ENCODE results near the gene RUNX2.
A peak's percentile ranks its signal among the peaks of the same experiment; 100 is the strongest.

RUNX2 gene

DNA sequence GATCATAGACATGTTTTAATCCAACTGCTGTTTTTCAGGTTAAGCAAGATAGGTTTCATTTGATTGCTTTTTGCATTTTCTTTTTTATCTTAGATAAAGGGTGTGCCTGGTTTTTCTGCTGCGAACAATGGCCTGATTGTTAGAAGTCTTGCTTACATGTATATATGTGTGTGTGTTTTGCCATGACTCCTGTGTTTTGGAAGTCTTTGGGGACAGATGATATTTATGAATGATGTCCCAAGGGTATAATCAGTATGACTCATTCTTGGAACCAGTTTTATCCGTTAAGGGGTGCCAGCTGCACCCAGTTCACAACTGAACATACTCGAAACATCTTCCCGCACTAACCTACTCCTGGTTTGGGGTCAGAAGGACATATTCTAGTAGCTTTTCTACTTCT, 279.7 kb downstream of the RUNX2 start:
- Histone ChIP-seq H3K4me3 (ENCODE audit: low read length) (no peak overlapping the region), H3K9me3 (ENCODE audit: control insufficient read depth, low read length) (no peaks in the 10 kb centered on the region), H3K4me1 (ENCODE audit: control insufficient read depth, insufficient read depth, low read length) (peaks cover 43% of the 10 kb centered on the region), H3K27me3 (ENCODE audit: control insufficient read depth, insufficient read depth, low read length) (no peaks in the 10 kb centered on the region), H3K36me3 (ENCODE audit: control insufficient read depth, insufficient read depth, low read length) (no peaks in the 10 kb centered on the region), H3K9ac (ENCODE audit: low read length) (no peak overlapping the region)

DNA sequence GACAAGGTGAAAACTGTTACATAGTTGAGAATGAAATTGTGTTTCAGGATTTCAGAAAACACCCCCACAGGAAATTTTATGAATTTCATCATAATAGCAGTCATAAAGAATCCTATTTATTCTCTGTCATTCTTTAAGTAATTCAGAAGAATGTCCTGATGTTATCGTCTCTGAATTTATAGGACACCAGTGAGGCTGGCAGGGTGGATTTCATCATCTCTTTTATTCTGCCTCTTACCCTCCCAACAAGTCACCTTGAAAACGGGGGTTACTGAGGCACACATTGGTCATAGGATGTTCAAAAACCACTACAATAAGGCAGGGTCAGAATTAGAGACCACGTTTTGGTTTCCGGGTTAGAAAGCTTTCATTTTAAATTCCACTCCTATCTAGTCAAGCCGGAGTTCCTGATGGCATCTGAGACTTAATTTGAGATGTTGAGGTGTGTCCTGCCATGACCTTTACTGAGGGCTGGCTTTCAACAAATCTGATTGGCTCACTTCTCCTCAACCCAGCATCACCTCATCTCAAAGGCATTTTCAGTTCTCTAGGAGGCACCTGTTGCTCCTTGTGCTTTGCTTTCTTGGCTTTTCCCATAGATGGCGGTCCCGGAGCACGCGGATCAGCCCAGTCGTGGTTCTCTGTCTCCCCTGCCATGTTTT, 280.3 kb downstream of the RUNX2 start:
- Histone ChIP-seq H3K9me3 (ENCODE audit: control insufficient read depth, low read length) (no peaks in the 10 kb centered on the region), H3K4me3 (ENCODE audit: low read length) (no peak overlapping the region), H3K36me3 (ENCODE audit: control insufficient read depth, insufficient read depth, low read length) (no peaks in the 10 kb centered on the region), H3K27me3 (ENCODE audit: control insufficient read depth, insufficient read depth, low read length) (no peaks in the 10 kb centered on the region), H3K9ac (ENCODE audit: low read length) (no peak overlapping the region), H3K4me1 (ENCODE audit: control insufficient read depth, insufficient read depth, low read length) (peaks cover 43% of the 10 kb centered on the region)

DNA sequence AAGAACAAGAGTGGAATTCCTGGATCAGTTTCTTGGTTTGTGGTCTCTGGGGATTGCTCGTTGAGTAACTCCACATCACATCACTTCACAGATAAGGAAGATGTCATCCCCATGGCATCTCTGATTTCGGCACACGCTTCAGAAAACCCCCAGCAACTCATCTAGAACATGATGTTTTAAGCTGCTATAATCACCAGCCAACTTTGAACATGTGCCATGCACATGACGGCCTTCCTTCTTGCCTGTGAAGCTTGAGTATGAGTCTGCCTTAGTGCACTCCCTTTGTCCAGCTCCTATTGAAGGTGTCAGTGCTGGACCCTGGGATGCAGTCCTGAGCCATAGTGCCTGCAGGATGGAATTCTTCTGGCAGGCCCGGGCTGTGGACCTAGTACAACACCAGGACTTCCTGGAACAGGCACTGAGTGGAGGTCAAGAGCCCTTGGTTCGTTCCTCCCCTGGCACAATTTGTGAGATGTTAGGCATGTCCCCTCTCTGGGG, 281.1 kb downstream of the RUNX2 start:
- H3K9me3 ChIP-seq (ENCODE audit: control insufficient read depth, low read length) = no peaks in the 10 kb centered on the region
- no peaks in the 10 kb centered on the region for H3K27me3 ChIP-seq (ENCODE audit: control insufficient read depth, insufficient read depth, low read length)
- no peaks in the 10 kb centered on the region for H3K36me3 ChIP-seq (ENCODE audit: control insufficient read depth, insufficient read depth, low read length)
- no peak overlapping the region for H3K9ac ChIP-seq (ENCODE audit: low read length)
- peaks cover 43% of the 10 kb centered on the region for H3K4me1 ChIP-seq (ENCODE audit: control insufficient read depth, insufficient read depth, low read length)
- no peak overlapping the region for H3K4me3 ChIP-seq (ENCODE audit: low read length)

DNA sequence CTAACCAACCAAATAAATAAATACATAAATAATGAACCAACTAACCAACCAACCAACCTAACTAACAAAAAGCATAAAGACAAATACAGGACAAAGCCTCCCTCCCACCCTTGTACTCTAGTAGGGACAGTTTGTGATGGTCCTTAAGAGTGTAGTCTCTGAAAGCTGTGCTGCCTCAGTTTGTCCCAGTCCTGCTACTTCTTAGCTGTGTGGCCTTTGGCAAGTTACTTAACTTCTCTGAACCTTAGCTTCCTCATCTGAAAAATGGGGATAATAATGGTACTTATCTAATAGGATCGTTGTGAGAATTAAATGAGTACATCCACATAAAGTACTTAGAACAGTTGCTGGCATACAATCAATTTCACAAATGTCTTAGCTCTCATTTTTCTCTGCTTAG, 282.2 kb downstream of the RUNX2 start:
- H3K27me3 ChIP-seq (ENCODE audit: control insufficient read depth, insufficient read depth, low read length) = no peaks in the 10 kb centered on the region
- no peaks in the 10 kb centered on the region for H3K36me3 ChIP-seq (ENCODE audit: control insufficient read depth, insufficient read depth, low read length)
- H3K9ac ChIP-seq (ENCODE audit: low read length) = no peak overlapping the region
- no peaks in the 10 kb centered on the region for H3K9me3 ChIP-seq (ENCODE audit: control insufficient read depth, low read length)
- H3K4me1 ChIP-seq (ENCODE audit: control insufficient read depth, insufficient read depth, low read length) = peaks cover 43% of the 10 kb centered on the region
- no peak overlapping the region for H3K4me3 ChIP-seq (ENCODE audit: low read length)

DNA sequence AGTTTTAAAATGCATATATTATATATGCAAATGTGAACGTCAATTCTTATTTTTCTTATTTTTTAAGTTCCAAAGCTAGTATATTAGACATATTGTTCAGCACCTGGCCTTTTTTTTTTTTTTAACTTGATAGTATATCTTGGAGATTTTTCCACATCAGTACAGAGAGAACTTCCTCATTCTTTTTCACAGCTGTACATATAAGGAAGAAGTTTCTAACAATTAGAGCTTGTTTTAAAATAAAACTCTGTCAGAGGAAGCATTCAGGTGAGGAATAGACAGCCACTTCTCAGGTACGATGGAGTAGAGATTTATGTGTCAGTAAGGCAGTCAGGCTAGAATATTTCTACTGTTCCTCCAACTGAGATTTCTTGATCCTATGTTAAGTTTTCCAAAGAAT, 282.7 kb downstream of the RUNX2 start:
- Histone ChIP-seq H3K27me3 (ENCODE audit: control insufficient read depth, insufficient read depth, low read length) (no peaks in the 10 kb centered on the region), H3K9ac (ENCODE audit: low read length) (no peak overlapping the region), H3K4me1 (ENCODE audit: control insufficient read depth, insufficient read depth, low read length) (peaks cover 43% of the 10 kb centered on the region), H3K36me3 (ENCODE audit: control insufficient read depth, insufficient read depth, low read length) (no peaks in the 10 kb centered on the region), H3K4me3 (ENCODE audit: low read length) (no peak overlapping the region), H3K9me3 (ENCODE audit: control insufficient read depth, low read length) (no peaks in the 10 kb centered on the region)

DNA sequence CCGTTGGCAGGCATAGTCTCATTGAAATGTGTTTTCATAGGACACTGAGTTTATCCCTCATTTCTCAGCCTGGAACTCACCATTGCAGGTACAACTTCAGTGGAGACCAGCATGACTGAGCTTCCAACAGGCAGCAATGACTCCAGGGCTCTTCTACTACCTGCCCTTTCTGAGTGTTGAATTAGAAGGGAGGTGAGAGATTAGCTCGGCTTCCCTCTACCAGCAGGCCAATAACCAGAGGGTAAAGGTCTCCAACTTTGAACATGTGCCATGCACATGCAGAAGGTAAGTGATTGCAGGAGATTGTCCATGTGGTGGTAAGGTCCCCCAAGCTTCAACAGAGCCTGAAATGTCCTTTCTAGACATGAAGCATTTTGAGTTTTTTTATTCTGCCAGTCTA, 283.4 kb downstream of the RUNX2 start:
- H3K4me3 ChIP-seq (ENCODE audit: low read length) = no peak overlapping the region
- H3K36me3 ChIP-seq (ENCODE audit: control insufficient read depth, insufficient read depth, low read length) = no peaks in the 10 kb centered on the region
- no peaks in the 10 kb centered on the region for H3K9me3 ChIP-seq (ENCODE audit: control insufficient read depth, low read length)
- H3K9ac ChIP-seq (ENCODE audit: low read length) = peak overlapping the region; percentile 10
- no peaks in the 10 kb centered on the region for H3K27me3 ChIP-seq (ENCODE audit: control insufficient read depth, insufficient read depth, low read length)
- peaks cover 43% of the 10 kb centered on the region for H3K4me1 ChIP-seq (ENCODE audit: control insufficient read depth, insufficient read depth, low read length)

DNA sequence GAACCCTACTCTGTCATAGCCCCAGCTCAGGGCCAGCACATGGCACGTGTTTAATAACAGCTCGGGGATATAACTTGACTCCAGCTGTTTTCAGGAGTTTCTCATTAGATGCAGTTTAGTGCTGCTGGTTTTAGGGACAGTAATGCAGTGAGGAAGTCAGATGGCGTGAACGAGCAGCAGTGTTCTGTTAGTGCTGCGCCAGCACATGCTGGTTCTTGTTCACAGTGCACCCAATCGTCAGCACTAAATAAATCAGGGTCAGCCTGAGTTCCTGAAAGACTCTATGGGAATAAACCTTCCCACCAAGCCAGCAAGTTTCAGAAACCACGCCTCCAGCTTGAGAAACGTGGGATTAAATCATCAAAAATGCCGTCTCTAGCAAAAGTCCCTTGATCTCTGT, 285.5 kb downstream of the RUNX2 start:
- Histone ChIP-seq H3K9ac (ENCODE audit: low read length) (no peak overlapping the region), H3K27me3 (ENCODE audit: control insufficient read depth, insufficient read depth, low read length) (no peaks in the 10 kb centered on the region), H3K9me3 (ENCODE audit: control insufficient read depth, low read length) (no peaks in the 10 kb centered on the region), H3K4me1 (ENCODE audit: control insufficient read depth, insufficient read depth, low read length) (peaks cover 25% of the 10 kb centered on the region), H3K4me3 (ENCODE audit: low read length) (no peak overlapping the region), H3K36me3 (ENCODE audit: control insufficient read depth, insufficient read depth, low read length) (no peaks in the 10 kb centered on the region)

DNA sequence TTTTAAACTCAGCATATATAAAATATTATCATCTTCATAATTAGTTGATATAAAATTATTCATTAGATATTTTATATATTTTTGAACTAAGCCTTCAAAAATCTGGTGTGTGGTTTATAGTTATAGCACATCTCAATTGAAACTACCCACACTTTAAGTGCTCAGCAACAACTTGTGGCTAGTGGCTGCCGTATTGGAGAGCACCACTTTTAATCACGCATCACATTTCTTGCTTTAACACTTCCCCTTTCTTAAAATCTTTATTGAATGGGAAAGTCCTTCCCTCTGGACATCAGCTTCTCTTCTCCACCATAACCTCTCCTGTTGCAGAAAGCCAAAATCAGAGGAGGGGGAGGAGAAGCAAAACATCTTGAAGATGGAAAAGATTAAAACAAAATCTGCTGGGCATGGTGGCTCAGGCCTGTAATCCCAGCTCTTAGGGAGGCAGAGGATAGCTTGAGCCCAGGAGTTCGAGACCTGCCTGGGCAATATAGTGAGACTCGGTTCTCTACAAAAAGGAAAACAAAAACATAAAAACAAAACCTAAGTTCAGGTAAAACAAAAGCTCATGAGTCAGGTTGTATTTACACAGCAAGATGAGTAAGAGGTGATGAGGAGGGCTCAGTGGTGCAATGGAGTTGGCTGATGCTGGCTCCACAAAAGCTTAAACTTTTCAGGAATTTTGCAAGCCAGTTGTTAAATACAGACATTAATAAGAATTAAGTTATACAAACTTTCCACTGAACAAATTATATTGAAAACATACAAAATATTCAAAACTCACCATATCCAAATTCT, 286.6 kb downstream of the RUNX2 start:
- H3K4me3 ChIP-seq (ENCODE audit: low read length) = no peak overlapping the region
- H3K9ac ChIP-seq (ENCODE audit: low read length) = no peak overlapping the region
- H3K4me1 ChIP-seq (ENCODE audit: control insufficient read depth, insufficient read depth, low read length) = peaks cover 15% of the 10 kb centered on the region
- H3K27me3 ChIP-seq (ENCODE audit: control insufficient read depth, insufficient read depth, low read length) = no peaks in the 10 kb centered on the region
- H3K9me3 ChIP-seq (ENCODE audit: control insufficient read depth, low read length) = no peaks in the 10 kb centered on the region
- H3K36me3 ChIP-seq (ENCODE audit: control insufficient read depth, insufficient read depth, low read length) = no peaks in the 10 kb centered on the region

DNA sequence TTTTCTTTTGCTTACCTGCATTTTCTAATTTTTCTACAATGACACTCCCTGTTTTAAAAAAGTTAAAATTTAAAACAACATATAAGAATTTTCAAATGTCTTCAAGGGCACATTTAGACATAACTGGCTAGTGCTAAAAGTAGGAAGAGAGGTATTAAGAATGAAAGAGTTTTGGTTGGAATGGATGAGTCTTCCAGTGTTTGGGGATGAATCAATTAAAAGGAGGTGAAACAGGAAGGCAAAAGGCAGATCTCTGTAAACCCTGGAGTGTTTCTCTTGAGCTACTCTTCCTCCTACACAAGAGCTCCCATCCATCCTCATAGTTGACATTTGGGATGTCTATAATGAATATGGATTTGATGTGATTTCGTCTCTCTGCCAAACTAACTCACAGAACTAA, 288.1 kb downstream of the RUNX2 start:
- H3K4me3 ChIP-seq (ENCODE audit: low read length) = no peak overlapping the region
- H3K9me3 ChIP-seq (ENCODE audit: control insufficient read depth, low read length) = no peaks in the 10 kb centered on the region
- no peaks in the 10 kb centered on the region for H3K36me3 ChIP-seq (ENCODE audit: control insufficient read depth, insufficient read depth, low read length)
- no peak overlapping the region for H3K9ac ChIP-seq (ENCODE audit: low read length)
- no peaks in the 10 kb centered on the region for H3K27me3 ChIP-seq (ENCODE audit: control insufficient read depth, insufficient read depth, low read length)
- H3K4me1 ChIP-seq (ENCODE audit: control insufficient read depth, insufficient read depth, low read length) = peaks cover 5% of the 10 kb centered on the region

DNA sequence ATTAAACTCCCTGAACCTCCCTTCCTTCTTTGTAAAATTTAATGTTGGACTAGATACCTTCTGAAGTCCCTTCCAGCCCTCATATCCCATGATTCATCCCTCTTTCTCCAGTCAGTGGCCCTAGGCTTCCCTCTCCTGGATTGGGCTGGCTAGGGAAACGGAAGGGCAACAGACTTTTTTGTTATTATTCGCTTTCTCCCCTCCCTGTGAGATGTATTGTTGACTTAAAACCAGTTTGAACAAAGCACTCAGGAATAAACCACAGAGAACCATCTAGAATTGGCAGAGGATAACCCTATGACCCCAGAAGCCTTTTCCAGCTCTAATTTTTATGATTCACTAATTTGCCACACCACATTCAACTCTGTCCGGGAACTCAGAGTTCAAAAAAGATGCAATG, 289.3 kb downstream of the RUNX2 start:
- Histone ChIP-seq H3K4me3 (ENCODE audit: low read length) (no peak overlapping the region), H3K9ac (ENCODE audit: low read length) (no peak overlapping the region), H3K27me3 (ENCODE audit: control insufficient read depth, insufficient read depth, low read length) (no peaks in the 10 kb centered on the region), H3K9me3 (ENCODE audit: control insufficient read depth, low read length) (no peaks in the 10 kb centered on the region), H3K36me3 (ENCODE audit: control insufficient read depth, insufficient read depth, low read length) (no peaks in the 10 kb centered on the region), H3K4me1 (ENCODE audit: control insufficient read depth, insufficient read depth, low read length) (no peaks in the 10 kb centered on the region)

DNA sequence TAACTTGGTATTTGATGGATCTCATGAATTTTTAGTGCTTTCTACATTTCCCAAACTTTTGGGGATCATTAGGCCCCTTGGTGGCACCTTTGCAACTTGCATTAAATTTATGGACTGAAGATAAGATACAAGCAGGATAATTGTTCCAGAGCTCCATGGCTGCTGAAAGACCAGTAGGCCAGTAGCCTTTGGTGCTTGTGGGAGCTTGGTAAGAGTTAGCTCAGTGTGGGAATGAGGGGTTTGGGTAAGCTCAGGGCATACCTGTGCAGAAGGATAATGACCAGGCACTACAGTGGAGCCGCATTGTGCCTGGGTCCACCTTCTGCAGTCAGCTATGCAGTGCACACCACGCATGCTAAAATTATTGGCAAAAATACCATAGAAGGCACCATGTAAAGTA, 290.1 kb downstream of the RUNX2 start:
- Histone ChIP-seq H3K9me3 (ENCODE audit: control insufficient read depth, low read length) (no peaks in the 10 kb centered on the region), H3K4me3 (ENCODE audit: low read length) (no peak overlapping the region), H3K9ac (ENCODE audit: low read length) (no peak overlapping the region), H3K36me3 (ENCODE audit: control insufficient read depth, insufficient read depth, low read length) (no peaks in the 10 kb centered on the region), H3K4me1 (ENCODE audit: control insufficient read depth, insufficient read depth, low read length) (no peaks in the 10 kb centered on the region), H3K27me3 (ENCODE audit: control insufficient read depth, insufficient read depth, low read length) (no peaks in the 10 kb centered on the region)

DNA sequence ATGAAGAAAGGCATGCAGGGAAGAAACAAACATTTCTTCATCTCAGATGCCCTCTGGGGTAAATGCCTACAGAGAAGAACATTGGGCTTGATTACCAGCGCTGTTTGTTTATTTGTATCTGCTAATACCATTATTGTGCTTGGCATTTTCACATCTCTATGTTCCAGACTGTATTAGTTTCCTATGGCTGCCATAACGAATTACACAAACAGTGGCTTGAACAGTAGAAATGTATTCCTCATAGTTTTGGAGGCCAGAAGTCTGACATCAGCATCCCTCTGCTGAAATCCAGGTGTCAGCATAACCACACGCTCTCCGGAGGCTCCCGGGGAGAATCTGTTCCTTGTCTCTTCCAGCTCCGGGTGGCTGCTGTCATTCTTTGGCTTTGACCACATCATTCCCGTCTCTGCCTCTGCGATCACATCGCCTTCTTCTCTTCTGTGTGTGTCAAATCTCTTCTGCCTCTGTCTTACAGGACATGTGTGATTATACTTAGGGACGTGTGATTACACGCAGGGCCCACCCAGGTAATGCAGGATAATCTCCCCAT, 291.2 kb downstream of the RUNX2 start:
- Histone ChIP-seq H3K36me3 (ENCODE audit: control insufficient read depth, insufficient read depth, low read length) (no peaks in the 10 kb centered on the region), H3K9ac (ENCODE audit: low read length) (no peak overlapping the region)

More for the DNA sequence above, 291.2 kb downstream of the RUNX2 start:
- no peaks in the 10 kb centered on the region for H3K9me3 ChIP-seq (ENCODE audit: control insufficient read depth, low read length)
- H3K4me3 ChIP-seq (ENCODE audit: low read length) = no peak overlapping the region
- no peaks in the 10 kb centered on the region for H3K27me3 ChIP-seq (ENCODE audit: control insufficient read depth, insufficient read depth, low read length)
- no peaks in the 10 kb centered on the region for H3K4me1 ChIP-seq (ENCODE audit: control insufficient read depth, insufficient read depth, low read length)

Data from mucosa of stomach (tissue), 1 donor.